GM21360 (cell line): ENCODE data around the gene TSPYL1.
A peak's percentile ranks its signal among the peaks of the same experiment; 100 is the strongest.
"Not testable (repeated sequence)": the region's sequence is repeated elsewhere in the genome, so short reads cannot be mapped to it uniquely, and the experiment has no call there.

ENCODE experiments used
- ATAC-seq: cut with Tn5 transposase; IDR thresholded peaks from one replicate; pipeline ENCODE4 v1.9.1; 2021; ENCODE audit warnings: mild to moderate bottlenecking, moderate library complexity; ENCODE audit not compliant: unreplicated experiment

The TSPYL1 gene

GRCh38 chr6:116298973-116299372 lies 19.2 kb upstream of the TSPYL1 start:
- ATAC-seq: no peak

GRCh38 chr6:116298273-116298672 lies 18.5 kb upstream of the TSPYL1 start:
- ATAC-seq: no peak

- no peak for ATAC-seq
Observed at GRCh38 chr6:116292553-116292952, 12.8 kb upstream of the TSPYL1 start.

GRCh38 chr6:116291701-116292396 lies 12.1 kb upstream of the TSPYL1 start:
- no peak for ATAC-seq

- ATAC-seq: no peak
Observed at GRCh38 chr6:116290799-116291198, 11.1 kb upstream of the TSPYL1 start.

GRCh38 chr6:116289876-116290275 lies 10.1 kb upstream of the TSPYL1 start:
- no peak for ATAC-seq

- ATAC-seq: peak; percentile 70
Observed at GRCh38 chr6:116287689-116288282, 8.1 kb upstream of the TSPYL1 start.

GRCh38 chr6:116286773-116287358 lies 7.1 kb upstream of the TSPYL1 start:
- ATAC-seq: no peak

GRCh38 chr6:116284984-116285383 lies 5.3 kb upstream of the TSPYL1 start:
- not testable (repeated sequence) for ATAC-seq

GRCh38 chr6:116283191-116283590 lies 3.5 kb upstream of the TSPYL1 start:
- no peak for ATAC-seq

- ATAC-seq: no peak
Observed at GRCh38 chr6:116282698-116283097, 3.0 kb upstream of the TSPYL1 start.

GRCh38 chr6:116280933-116281316 lies 1.2 kb upstream of the TSPYL1 start:
- no peak for ATAC-seq

GRCh38 chr6:116280161-116280932 lies 617 bp upstream of the TSPYL1 start:
- ATAC-seq: no peak

GRCh38 chr6:116278854-116279231 lies 887 bp downstream of the TSPYL1 start:
- no peak for ATAC-seq

- ATAC-seq: no peak
Observed at GRCh38 chr6:116278481-116278829, 1.3 kb downstream of the TSPYL1 start.

GRCh38 chr6:116277124-116277523 lies 2.6 kb downstream of the TSPYL1 start:
- no peak for ATAC-seq

- ATAC-seq: no peak
Observed at GRCh38 chr6:116271149-116271708, 8.5 kb downstream of the TSPYL1 start.

GRCh38 chr6:116268589-116269293 lies 11.0 kb downstream of the TSPYL1 start:
- peak; percentile 85 for ATAC-seq

GRCh38 chr6:116267836-116268588 lies 11.7 kb downstream of the TSPYL1 start:
- ATAC-seq: no peak

GRCh38 chr6:116266803-116267202 lies 12.9 kb downstream of the TSPYL1 start:
- no peak for ATAC-seq
